Measurements from ENCODE around the gene CGNL1. TPM values are rescaled to one million over a fixed set of nuclear protein-coding genes. Genes with fewer than 3 reads are reported as not detected.

Gene CGNL1
- total and polyA plus RNA-seq, 8 donors, result 0.29 to 36.2 (median 19.5) TPM

- intact Hi-C loops (cut with DNase I; ENCODE audit: low total_unique reads), result no loop called here
- peaks cover 29 to 39% (median 35%) of the 10 kb centered on the region in 4 donors for H3K4me1 ChIP-seq
- H3K27me3 ChIP-seq, result no peaks in the 10 kb centered on the region
- no peaks in the 10 kb centered on the region for H3K9me3 ChIP-seq
- no peak for TF ChIP-seq POLR2A (IDR thresholded peaks at IDR 0.05)
- no peak for TF ChIP-seq CTCF (IDR thresholded peaks at IDR 0.05)
- TF ChIP-seq POLR2AphosphoS5 (IDR thresholded peaks at IDR 0.05), result no peak
- no peak for TF ChIP-seq EP300 (IDR thresholded peaks at IDR 0.05)
- H3K4me3 ChIP-seq, result no peak overlapping the region
- DNase-seq, result no peak
- peaks cover 4 to 42% (median 36%) of the 10 kb centered on the region in 4 donors for H3K36me3 ChIP-seq
- WGBS, 5 donors, result 86 to 93% (median 88%) methylated on average over 8 of the region's 8 CpGs
- no peak overlapping the region for H3K27ac ChIP-seq
These were observed 169.7 kb downstream of the CGNL1 start for GRCh38 chr15:57545995-57546394.

- Histone ChIP-seq H3K27me3 (no peaks in the 10 kb centered on the region), H3K27ac (peak overlapping the region in 3 of 5 donors; percentile 1 to 90 (median 85)), H3K4me3 (no peak overlapping the region), H3K9me3 (no peaks in the 10 kb centered on the region), H3K36me3 (peaks cover 4 to 42% (median 36%) of the 10 kb centered on the region in 4 donors), H3K4me1 (peaks cover 41 to 47% (median 43%) of the 10 kb centered on the region in 4 donors)
- 82 to 91% (median 87%) methylated on average over 11 of the region's 11 CpGs for WGBS, 5 donors
- no peak for TF ChIP-seq EP300 (IDR thresholded peaks at IDR 0.05)
- TF ChIP-seq POLR2A (IDR thresholded peaks at IDR 0.05), result no peak
- no peak for TF ChIP-seq POLR2AphosphoS5 (IDR thresholded peaks at IDR 0.05)
- TF ChIP-seq CTCF (IDR thresholded peaks at IDR 0.05), result no peak
- intact Hi-C loops (cut with DNase I; ENCODE audit: low total_unique reads), result no loop called here
- no peak for DNase-seq
These were observed 171.0 kb downstream of the CGNL1 start for GRCh38 chr15:57547243-57547755.

GRCh38 chr15:57548351-57548750 is 172.0 kb downstream of the CGNL1 start:
- H3K27ac ChIP-seq, result peak overlapping the region; percentile 81 to 90 (median 83)
- TF ChIP-seq CTCF (IDR thresholded peaks at IDR 0.05) (no peak), POLR2A (IDR thresholded peaks at IDR 0.05) (no peak), POLR2AphosphoS5 (IDR thresholded peaks at IDR 0.05) (peak in 1 of 3 donors; percentile 64), EP300 (IDR thresholded peaks at IDR 0.05) (no peak)
- intact Hi-C loops (cut with DNase I; ENCODE audit: low total_unique reads), result no loop called here
- no peaks in the 10 kb centered on the region for H3K27me3 ChIP-seq
- 26 to 57% (median 35%) methylated on average over 2 of the region's 2 CpGs for WGBS, 5 donors
- no peaks in the 10 kb centered on the region for H3K9me3 ChIP-seq
- H3K4me1 ChIP-seq, result peaks cover 40 to 57% (median 51%) of the 10 kb centered on the region in 4 donors
- peaks cover 4 to 42% (median 36%) of the 10 kb centered on the region in 4 donors for H3K36me3 ChIP-seq
- peak in 1 of 2 donors; percentile 64 for DNase-seq
- no peak overlapping the region for H3K4me3 ChIP-seq

- peak; percentile 63 to 77 for DNase-seq
- no peak for TF ChIP-seq CTCF (IDR thresholded peaks at IDR 0.05)
- peak in 2 of 3 donors; percentile 66 to 75 for TF ChIP-seq POLR2AphosphoS5 (IDR thresholded peaks at IDR 0.05)
- TF ChIP-seq POLR2A (IDR thresholded peaks at IDR 0.05), result no peak
- no peak for TF ChIP-seq EP300 (IDR thresholded peaks at IDR 0.05)
- H3K4me3 ChIP-seq, result no peak overlapping the region
- no peaks in the 10 kb centered on the region for H3K9me3 ChIP-seq
- peaks cover 4 to 37% (median 35%) of the 10 kb centered on the region in 4 donors for H3K36me3 ChIP-seq
- 24 to 60% (median 38%) methylated on average over 5 of the region's 5 CpGs for WGBS, 5 donors
- intact Hi-C loops (cut with DNase I; ENCODE audit: low total_unique reads), result no loop called here
- no peaks in the 10 kb centered on the region for H3K27me3 ChIP-seq
- H3K27ac ChIP-seq, result peak overlapping the region; percentile 81 to 90 (median 83)
- peaks cover 42 to 61% (median 55%) of the 10 kb centered on the region in 4 donors for H3K4me1 ChIP-seq
These were observed 172.5 kb downstream of the CGNL1 start for GRCh38 chr15:57548835-57549234.
